Dermis microvascular lymphatic vessel endothelial cell (primary cell): ENCODE results near the gene RND1. TPM values are rescaled to one million over a fixed set of nuclear protein-coding genes. Genes with fewer than 3 reads are reported as not detected.
"Not testable (repeated sequence)": the region's sequence is repeated elsewhere in the genome, so short reads cannot be mapped to it uniquely, and the experiment has no call there.

Experiments
- DNase-seq, 2 donors: peaks; one replicate each; pipeline versions ENCODE4 v3.0.0 to v3.0.0-alpha.2; 2010; ENCODE audit warnings: low read depth in 2 of 2
- total RNA-seq: library from RNA; depleted of rRNA; stranded (reverse); fragments of >200 nt; gene quantifications from 2 replicates; pipeline ENCODE4 v1.2.1, GENCODE V29; 2014

The RND1 gene
- 3.2 and 6.1 TPM in 2 replicates for total RNA-seq

- peak; percentile 93 to 98 for DNase-seq
Observed at GRCh38 chr12:48865281-48866051, at the start of gene RND1. RND1 (minus strand) TSS chr12:48865870; CDS start chr12:48865767, 103 bp downstream.

DNA sequence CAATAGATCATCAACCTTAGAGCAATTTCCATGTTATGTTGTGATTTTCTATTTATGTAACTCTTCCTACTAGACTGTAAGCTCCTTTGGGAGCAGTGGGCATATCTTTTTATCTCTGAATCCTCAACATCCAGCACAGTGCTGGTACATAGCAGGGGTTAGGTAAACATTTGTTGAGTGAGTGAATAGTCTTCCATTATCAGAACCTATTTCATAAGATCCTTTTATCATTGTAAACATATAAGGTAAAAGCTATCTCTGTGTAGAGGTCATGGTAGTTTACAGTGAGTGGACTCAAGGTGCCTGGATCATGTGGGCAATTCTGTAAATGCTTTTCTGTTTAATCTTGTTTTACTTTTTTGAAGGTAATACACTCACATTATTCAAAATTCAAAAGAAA, 44.5 kb upstream of the RND1 start:
- DNase-seq: no peak

- DNase-seq: not testable (repeated sequence)
Observed at GRCh38 chr12:48909698-48910097, 44.0 kb upstream of the RND1 start.

DNA sequence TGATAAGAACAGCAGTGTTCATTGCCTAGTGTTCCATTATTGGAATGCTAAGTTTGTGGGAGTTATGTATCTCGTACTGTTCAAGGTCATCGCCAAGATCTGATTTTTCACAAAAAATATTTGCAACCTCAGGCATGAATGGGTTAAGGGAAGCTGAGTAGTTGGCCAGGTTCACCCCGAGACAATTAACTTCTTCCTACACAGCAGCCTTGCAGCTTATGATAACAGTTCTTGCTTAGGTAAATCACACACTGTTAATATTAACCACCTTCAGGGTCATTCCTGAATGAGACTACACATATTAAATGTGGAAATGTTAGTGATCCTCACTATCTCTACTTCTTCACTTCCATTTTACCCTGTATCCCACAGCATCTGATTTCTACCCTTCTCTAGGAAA, 41.6 kb upstream of the RND1 start:
- DNase-seq: no peak

DNA sequence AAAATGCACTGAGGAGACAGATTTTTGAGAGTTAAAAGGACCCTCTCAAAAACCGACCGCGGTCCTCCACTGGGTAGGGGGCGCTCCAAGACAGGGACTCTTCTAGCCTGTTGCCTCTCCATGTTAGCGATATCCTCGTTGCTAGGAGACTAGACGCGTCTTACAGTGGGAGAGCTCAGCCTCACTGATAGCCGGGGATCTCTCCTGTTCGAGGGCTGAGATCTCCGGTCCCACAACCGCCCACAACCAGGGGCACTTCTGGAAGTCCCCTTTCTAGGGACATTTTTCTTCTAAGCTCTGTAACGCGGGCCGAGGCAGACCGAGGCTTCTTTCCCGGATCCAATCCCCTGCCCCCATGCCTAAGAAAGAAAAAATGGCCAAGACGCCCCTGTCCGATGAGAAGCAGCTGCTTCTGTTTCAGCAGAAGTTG, 38.3 kb upstream of the RND1 start:
- peak; percentile 71 to 85 for DNase-seq

- DNase-seq: no peak
Observed at GRCh38 chr12:48903363-48903981, 37.8 kb upstream of the RND1 start.

DNA sequence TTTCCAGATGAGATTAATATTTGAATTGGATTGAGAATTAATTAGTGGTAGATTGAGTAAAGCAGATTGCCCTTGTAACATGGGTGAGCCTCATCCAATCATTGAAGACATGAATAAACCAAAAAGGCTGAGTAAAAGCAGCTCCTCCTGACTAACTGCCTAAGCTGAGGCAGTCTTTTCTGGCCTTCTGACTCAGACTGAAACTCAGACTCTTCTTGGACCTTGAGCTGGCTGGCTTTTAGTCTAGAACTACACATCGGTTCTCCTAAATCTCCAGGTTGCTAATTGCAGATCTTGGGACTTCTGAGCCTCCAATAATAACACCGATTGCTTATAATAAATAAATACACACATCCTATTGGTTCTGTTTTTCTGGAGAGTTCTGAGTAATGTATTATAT, 35.6 kb upstream of the RND1 start:
- DNase-seq: no peak

GRCh38 chr12:48899651-48900050, 34.0 kb upstream of the RND1 start:
- DNase-seq: no peak

- no peak for DNase-seq
Observed at GRCh38 chr12:48894271-48894670, 28.6 kb upstream of the RND1 start.

DNA sequence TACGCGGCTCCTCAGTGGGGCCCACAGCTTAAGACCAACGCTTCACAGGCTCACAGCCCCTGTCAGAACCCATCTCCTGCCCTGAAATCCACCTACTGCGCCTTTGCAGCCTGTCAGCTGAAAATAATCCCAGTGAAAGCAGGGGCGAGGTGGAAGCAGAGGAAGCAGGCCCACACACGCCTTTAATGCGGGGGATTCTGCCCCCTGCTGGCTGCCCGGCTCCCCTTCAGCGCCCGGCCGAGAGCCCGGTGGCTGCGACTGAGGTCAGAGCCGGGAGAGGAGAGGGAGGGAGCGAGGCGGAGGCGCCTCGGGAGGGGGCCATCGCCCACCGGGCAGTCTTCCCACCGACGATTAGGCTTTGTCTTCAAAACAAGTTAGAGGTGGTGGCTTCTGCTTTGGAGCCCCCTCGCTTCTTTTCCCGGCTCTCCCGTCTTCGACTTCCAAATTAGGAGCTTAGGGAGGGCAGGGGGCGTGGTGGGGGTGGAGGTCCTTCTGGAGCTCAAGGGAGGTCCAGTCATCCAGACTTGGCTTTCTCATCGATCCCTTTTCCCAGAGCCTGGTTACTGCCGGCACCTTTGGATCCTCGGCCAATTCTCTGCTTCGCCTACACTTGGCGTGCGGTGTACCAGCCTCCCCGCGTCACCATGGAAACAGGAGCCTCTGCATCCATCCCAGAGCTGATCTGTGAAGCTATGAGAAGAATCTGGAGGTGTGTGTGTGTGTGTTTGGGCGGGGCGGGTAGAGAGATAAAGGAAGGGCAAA, 25.2 kb upstream of the RND1 start:
- DNase-seq: peak; percentile 43 to 62

DNA sequence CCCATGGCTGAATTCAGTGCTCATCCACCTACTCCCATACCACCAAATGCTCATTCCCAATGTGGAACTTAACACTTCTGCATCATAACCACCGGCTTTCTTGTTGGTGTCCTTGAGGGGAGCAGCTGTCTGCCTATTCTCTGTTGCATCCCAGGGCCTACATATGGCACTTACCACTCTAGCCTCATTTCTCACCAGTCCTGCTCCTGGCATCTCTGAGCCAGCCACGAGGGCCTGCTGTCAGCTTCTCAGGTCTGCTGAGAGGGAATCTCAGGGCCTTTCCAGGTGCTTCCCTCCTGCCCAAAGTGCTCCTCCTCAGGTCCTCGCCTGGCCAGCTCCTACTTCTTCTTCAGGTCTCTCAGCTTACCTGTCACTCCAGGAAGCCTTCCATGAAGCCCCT, 24.0 kb upstream of the RND1 start:
- no peak for DNase-seq

DNA sequence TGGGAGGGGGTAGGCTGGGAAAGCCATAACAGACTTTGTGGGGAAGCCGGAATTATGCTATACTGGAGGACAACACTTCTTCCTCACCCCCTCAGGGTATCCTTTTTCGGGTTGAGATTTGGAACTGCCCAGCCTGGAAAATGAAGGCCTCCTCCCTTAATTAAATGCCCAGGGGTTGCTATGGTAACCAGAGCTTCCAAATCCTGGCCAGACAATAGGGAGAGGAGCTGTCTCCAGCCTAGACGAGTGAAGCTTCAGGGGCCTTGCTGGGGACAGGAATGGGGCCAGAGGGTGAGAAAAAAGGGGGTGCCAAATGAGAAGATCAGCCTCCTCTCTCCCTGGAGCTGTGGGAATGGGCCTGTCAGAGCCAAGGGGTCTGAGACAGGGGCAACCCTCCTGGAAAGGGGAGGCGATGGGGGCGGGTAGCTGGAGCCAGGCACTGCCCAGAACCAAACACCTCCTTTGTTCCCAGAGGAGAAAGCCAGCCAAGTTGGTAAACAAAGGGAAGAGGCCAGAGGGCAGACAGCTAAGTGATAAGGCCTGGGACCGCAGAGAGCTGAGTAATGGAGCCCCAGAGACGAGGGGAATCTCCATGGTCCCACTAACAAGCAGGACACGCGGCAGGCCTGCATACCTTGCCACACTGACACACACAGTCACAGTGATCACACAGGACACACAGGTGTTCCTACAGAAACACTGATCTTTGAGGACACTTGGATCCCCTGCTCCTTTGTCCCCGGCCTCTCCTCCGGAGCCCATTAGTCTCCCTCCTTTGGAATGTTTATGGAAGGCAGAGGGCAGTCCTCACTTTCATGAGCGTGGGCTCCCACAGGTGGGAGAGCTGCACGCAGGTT, 17.9 kb upstream of the RND1 start:
- DNase-seq: peak in 1 of 2 donors; percentile 80

- DNase-seq: peak in 1 of 2 donors; percentile 36
Observed at GRCh38 chr12:48882972-48883304, 17.3 kb upstream of the RND1 start.

- peak in 1 of 2 donors; percentile 94 for DNase-seq
Observed at GRCh38 chr12:48882315-48882687, 16.6 kb upstream of the RND1 start.

- DNase-seq: no peak
Observed at GRCh38 chr12:48881686-48882314, 16.1 kb upstream of the RND1 start.

DNA sequence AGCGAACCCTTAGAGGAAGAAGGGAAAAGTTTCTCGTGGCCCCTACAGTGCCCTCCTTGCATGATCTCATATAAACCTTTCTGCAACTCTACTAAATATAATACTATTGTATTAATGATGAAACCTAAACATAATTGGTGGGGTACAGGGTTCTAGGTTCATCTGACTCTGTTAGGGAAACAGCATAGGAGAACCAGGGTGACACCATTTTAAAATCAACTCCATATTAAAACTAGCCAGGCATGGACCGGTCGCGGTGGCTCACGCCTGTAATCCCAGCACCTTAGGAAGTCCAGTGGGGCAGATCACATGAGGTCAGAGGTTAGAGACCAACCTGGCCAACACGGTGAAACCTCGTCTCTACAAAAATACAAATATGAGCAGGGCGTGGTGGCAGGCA, 15.0 kb upstream of the RND1 start:
- no peak for DNase-seq

- DNase-seq: no peak
Observed at GRCh38 chr12:48878548-48878947, 12.9 kb upstream of the RND1 start.

GRCh38 chr12:48875944-48876515, 10.4 kb upstream of the RND1 start:
- no peak for DNase-seq

DNA sequence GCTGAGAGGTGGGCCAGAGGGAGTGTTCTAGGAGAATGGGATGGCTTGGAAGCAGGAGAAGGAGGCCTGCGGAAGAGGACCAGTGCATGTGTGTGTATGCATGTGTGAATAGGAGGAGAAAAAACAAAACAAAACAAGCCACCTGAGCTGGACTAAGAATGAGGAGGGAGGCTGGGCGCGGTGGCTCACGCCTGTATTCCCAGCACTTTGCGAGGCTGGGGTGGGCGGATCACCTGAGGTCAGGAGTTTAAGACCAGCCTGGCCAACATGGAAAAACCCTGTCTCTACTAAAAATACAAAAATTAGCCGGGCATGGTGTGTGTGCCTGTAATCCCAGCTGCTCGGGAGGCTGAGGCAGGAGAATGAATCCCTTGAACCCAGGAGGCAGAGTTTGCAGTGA, 7.9 kb upstream of the RND1 start:
- DNase-seq: not testable (repeated sequence)

DNA sequence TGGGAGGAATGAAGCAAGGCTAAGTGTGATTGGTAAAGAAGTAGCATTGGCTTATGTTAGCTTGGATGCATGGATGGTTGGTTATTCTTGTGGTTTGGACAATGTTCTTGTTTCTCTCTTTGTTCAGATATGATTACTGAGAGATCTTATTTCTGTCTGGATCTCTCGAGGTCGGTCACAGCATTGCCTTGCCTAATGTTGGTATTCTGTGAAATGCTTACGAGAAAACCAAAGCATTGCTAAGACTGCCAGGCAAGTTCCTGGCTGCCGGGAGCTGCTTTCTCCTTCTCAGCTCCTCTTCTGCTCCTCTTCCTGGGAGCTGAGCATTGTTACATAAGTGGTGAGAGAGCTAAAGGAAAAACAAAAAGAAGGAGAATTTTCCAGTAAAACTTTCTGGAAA, 7.4 kb upstream of the RND1 start:
- no peak for DNase-seq

DNA sequence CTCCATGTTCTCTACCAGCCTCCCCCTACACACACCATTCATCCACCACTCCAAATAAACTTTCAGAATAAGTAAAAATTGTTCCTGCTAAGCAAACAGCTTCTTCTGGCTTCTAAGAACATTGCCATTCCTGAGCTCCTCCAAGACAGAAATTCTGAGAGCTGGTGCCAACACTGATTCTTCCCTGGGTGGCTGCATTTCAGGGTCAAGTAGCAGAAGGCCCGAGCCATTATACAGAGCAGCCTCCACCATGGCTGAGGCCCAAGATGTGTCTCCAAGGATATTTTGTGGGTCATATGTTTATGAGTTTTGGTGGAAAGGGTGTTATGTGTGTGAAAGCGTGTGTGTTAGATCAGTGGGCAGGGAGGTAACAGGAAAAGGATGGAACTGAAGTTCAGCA, 3.5 kb upstream of the RND1 start:
- no peak for DNase-seq
